ENCODE measurements around the gene EIF3J.
"Not testable (repeated sequence)": the region's sequence is repeated elsewhere in the genome, so short reads cannot be mapped to it uniquely, and the experiment has no call there.

Gene EIF3J

GRCh38 chr15:44544745-44545144 is 7.8 kb downstream of the EIF3J start:
- DNase-seq: not testable (repeated sequence)

GRCh38 chr15:44545913-44546802 is 9.2 kb downstream of the EIF3J start:
- DNase-seq: no peak

GRCh38 chr15:44549152-44549551 is 12.2 kb downstream of the EIF3J start:
- DNase-seq: not testable (repeated sequence)

DNA sequence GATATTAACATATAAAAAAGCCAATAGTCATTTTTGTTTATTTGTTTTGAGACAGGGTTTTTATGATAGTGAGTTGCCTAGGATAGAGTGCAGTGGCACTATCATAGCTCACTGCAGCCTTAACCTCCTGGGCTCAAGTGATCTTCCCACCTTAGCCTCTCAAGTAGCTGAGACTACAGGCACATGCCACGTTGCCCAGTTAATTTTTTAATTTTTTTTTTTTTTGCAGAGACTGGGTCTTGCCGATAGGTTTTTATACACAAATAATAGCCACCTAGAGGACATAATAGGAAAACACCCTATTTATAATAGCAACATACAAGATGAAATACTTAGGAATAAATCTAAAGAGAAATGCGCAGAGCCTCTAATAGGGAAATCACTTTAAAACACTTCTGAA is 13.3 kb downstream of the EIF3J start:
- DNase-seq: no peak

DNA sequence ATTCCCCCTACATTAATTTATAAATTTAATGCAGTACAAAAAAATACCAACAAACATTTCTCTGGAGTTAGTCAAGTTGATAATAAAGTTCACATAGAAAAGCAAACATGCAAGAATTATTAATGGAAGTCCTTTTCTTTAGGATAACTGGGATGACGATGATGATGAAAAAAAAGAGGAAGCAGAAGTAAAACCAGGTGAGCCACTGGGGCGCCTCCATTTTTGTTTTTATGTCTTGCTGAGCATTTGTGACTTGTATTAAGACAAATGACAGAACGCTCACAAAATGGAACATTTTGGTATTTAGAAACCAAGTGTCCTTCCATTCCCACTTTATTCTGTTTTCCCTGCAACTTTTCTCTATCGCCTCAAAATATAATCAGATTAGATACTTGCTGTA is 13.8 kb downstream of the EIF3J start:
- no peak for DNase-seq

- no peak for DNase-seq
These were observed 18.2 kb downstream of the EIF3J start for GRCh38 chr15:44554934-44555723.

DNA sequence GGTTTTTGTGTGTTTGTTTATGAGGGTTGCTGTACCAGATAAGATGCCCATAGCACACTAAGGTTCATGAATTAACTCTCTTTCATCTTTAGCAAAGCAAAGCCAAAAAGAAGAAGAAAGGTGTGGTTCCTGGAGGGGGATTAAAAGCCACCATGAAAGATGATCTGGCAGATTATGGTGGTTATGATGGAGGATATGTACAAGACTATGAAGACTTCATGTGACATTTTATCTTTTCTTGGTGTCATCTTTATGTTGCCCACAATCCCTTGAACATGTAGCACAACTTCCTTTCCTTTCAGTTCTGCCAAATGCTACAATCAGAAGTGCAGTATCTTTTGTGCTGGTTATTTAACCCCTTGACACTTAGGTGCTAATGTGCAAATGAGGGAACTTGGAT is 24.0 kb downstream of the EIF3J start:
- not testable (repeated sequence) for DNase-seq

DNA sequence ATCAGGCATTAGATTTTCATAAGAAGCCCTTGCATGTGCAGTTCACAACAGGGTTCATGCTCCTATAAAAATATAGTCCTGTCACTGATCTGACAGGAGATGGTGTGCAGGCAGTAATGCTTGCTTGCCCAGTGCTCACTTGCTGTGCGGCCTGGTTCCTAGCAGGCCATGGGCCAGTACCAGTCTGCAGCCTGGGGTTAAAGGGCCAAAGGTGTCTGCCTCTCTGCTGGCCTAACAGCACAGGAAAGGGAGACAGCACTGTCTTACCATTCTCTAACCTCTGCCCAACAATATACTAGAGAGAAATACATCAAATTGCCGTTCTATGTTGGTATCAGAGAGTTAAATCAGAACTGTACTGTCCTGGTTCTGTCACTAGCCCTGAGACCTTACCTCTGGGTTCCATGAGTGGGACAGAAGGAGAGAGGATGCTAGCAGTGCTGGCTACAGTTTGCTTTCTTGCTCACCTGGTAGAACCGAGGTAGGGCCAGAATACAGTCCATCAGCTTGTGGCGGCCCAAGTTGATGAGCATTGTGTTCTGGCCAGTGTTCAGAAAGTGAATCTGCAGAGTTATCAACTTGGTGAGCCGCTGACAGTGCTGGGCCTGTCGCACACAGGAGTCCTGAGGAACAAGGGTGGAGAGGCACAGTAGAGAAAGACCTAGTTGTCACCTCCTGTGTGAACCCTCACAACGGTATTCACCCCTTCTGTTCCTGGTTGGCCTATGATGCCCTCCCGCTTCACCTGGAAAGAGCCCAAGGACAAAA is 28.6 kb downstream of the EIF3J start:
- DNase-seq: no peak

- no peak for DNase-seq
These were observed 29.2 kb downstream of the EIF3J start for GRCh38 chr15:44566155-44566540.

DNA sequence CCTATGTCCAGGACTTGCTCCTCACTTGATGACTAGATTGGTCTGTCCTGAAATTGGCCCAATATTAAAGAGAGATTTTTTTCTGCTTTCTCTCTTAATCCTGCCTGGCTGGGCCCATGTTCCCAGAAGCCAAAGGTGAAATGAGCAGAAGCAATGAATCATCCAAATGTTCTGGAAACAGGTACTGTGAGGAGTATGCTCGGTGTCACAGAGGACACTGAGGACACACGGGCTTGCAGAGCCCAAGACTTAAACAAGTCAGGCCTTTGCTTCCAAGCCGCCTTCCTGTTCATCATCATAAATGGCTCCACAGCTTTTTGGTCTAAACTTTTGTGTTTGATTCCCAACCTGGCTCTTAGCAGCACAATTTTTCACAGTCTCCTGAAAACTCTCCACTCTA is 31.4 kb downstream of the EIF3J start:
- no peak for DNase-seq

GRCh38 chr15:44569316-44569715 is 32.4 kb downstream of the EIF3J start:
- DNase-seq: no peak

DNA sequence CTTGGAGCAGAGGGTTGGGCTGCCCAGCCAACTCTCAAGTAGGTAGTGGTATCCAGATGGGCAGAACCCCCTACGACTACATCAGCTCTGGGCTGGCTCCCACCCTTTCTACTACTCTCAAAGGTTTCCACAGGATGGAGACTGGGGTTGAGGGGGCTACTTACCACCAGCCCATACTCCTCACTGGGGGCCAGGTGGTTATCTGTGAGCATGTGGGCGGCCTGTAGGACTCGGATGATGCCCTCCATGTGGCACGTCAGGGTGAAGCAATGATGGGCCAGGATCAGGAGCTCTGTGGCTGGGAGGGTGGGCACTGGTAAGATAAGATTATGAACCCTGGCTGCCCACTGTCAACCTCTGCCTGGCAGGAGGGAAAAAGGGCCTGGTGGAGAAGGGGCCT is 33.4 kb downstream of the EIF3J start:
- DNase-seq: no peak

GRCh38 chr15:44573386-44573785 is 36.4 kb downstream of the EIF3J start:
- no peak for DNase-seq

GRCh38 chr15:44574734-44575133 is 37.8 kb downstream of the EIF3J start:
- no peak for DNase-seq

GRCh38 chr15:44580105-44580504 is 43.2 kb downstream of the EIF3J start:
- no peak for DNase-seq

- peak; percentile 50 for DNase-seq
These were observed 47.3 kb downstream of the EIF3J start for GRCh38 chr15:44584162-44584749.

DNA sequence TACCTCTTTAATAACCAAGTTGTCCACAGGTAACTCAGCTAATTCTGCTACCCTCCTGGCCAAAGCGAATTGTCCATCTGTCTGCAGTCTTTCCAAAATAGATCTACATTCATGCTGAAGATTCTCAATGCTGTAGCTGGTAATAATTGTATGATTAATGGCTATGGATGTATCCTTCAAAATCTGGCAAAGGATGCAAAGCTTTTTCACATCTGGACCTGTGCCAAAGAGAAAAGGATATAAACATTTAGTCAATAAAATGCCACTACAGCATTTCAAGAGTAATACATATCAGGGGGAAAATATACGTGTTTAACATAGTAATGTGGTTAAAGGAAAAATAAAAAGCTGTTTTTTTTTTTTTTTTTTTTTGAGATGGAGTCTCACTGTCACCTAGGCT is 48.7 kb downstream of the EIF3J start:
- no peak for DNase-seq

DNA sequence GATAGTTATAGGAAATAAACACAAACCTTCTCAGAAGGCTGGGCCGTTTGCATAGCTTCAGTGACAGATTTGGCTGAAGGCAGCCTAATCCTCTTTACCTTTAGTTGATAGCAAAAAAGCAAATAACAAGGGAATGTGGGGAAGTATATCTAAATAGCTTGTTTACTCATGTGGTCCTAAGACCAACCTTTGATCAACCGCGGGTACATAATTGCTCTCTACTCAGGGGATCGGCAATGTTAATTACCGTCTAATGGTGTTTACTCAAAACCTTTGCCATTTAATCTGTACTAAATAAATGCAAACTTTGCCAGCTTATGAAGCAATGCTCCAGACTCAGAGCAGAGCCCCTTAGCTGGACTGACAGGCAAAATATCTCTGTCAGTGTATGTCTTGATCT is 51.6 kb downstream of the EIF3J start:
- no peak for DNase-seq

DNA sequence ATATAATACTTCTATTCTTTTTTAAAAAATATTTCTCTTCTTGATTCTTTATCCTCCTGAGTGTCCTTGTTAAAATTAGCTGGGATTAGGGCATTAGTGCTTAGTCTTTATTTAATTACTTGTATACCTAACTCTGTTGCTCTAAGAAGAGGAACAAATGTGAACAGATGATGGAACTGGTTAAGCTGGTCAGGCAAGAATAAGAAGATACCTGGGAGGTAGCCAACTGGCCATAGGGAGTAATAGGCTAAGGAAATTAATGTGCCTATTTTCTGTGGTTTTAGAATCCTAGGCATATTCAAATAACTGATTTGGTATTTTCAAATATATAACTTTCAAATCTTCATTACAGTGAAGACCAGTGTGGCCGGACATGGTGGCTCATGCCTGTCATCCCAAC is 54.4 kb downstream of the EIF3J start:
- no peak for DNase-seq

- no peak for DNase-seq
These were observed 56.2 kb downstream of the EIF3J start for GRCh38 chr15:44593042-44593736.

- DNase-seq: no peak
These were observed 58.3 kb downstream of the EIF3J start for GRCh38 chr15:44595246-44595645.

Data from CD4-positive, alpha-beta T cell treated with Interferon gamma for 1 hour (primary cell).